Activated CD4-positive, alpha-beta T cell treated with anti-CD3 and anti-CD28 coated beads, Interleukin-2, amount 10 ng/mL, durations not matched to agents 24 days and 14 days (primary cell): ENCODE results near the gene JAZF1. TPM values are rescaled to one million over a fixed set of nuclear protein-coding genes. Genes with fewer than 3 reads are reported as not detected.
A peak's percentile ranks its signal among the peaks of the same experiment; 100 is the strongest.

Experiments used
- DNase-seq: peaks from one replicate; pipeline ENCODE4 v3.0.0; 2022
- H3K27ac Mint-ChIP-seq: one replicate; pipeline ENCODE4 v1.8.0; 2022; ENCODE audit warnings: mild to moderate bottlenecking, mixed read lengths
- H3K27me3 Mint-ChIP-seq: one replicate; pipeline ENCODE4 v1.8.0; 2022; ENCODE audit warnings: mixed read lengths
- H3K36me3 Mint-ChIP-seq: one replicate; pipeline ENCODE4 v1.8.0; 2022; ENCODE audit warnings: low read depth, mild to moderate bottlenecking, mixed read lengths
- H3K4me1 Mint-ChIP-seq: one replicate; pipeline ENCODE4 v1.8.0; 2021; ENCODE audit warnings: mixed read lengths
- H3K4me3 Mint-ChIP-seq: one replicate; pipeline ENCODE4 v1.8.0; 2022; ENCODE audit warnings: mild to moderate bottlenecking, moderate library complexity, mixed read lengths
- H3K9me3 Mint-ChIP-seq: one replicate; pipeline ENCODE4 v1.8.0; 2021; ENCODE audit warnings: mixed read lengths
- intact Hi-C: fragments of 100-400 bp; cut with micrococcal nuclease; formaldehyde crosslinking; loops from one replicate; pipeline ENCODE4 v1.15.1; 2023
- total RNA-seq: library from RNA; stranded (reverse); gene quantifications from 2 replicates; pipeline ENCODE4 v1.2.3, GENCODE V29; 2022

The JAZF1 gene
- total RNA-seq, 1 donor from 2014 or later = 4.2 TPM

DNA sequence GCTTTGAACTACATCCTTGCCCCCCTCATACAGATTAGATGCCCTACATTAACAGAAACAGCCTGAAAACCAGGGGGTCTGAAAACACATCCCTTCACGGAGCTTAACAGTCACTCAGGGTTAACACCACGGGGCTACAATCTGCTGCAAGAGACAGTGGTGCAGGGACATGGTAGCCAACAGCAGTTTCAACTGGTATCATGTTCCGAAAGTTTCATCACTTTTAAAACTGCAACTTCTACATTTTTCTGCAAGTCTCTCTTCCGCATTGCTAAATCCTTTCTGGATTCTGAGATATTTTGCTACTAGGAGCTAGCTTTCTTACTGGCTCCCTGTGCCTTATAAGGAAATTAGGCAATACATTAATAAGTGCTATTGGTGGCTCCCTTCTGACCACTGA, 92.6 kb downstream of the JAZF1 start:
- Mint-ChIP-seq H3K4me1 (peaks cover 2% of the 10 kb centered on the region), H3K9me3 (no peaks in the 10 kb centered on the region), H3K36me3 (no peaks in the 10 kb centered on the region), H3K27me3 (peaks cover 8% of the 10 kb centered on the region), H3K4me3 (no peak overlapping the region), H3K27ac (no peak overlapping the region)
- no peak for DNase-seq
- intact Hi-C loops = no loop called here

DNA sequence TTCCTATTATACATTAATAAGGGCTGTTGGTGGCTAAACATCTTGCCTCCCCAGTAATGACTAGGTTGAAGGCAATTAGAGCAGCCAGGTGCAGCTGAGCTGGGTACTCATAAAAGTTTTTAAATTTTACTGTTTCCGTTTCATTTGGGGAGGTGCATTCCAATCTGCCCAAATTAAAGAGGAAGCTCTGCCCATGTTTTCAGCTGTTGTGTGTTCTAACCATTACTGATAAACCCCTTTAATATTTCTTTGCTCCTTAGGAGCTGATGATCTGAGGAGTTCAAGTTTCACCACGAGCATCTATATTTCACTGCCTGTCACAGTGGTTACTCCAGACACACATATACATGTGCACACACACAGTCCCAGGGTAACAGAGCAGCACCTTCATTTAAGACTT, 94.4 kb downstream of the JAZF1 start:
- no peak for DNase-seq
- H3K4me1 Mint-ChIP-seq = peaks cover 2% of the 10 kb centered on the region
- no peak overlapping the region for H3K4me3 Mint-ChIP-seq
- intact Hi-C loops = no loop called here
- H3K27me3 Mint-ChIP-seq = peaks cover 8% of the 10 kb centered on the region
- no peaks in the 10 kb centered on the region for H3K36me3 Mint-ChIP-seq
- H3K27ac Mint-ChIP-seq = no peak overlapping the region
- no peaks in the 10 kb centered on the region for H3K9me3 Mint-ChIP-seq

DNA sequence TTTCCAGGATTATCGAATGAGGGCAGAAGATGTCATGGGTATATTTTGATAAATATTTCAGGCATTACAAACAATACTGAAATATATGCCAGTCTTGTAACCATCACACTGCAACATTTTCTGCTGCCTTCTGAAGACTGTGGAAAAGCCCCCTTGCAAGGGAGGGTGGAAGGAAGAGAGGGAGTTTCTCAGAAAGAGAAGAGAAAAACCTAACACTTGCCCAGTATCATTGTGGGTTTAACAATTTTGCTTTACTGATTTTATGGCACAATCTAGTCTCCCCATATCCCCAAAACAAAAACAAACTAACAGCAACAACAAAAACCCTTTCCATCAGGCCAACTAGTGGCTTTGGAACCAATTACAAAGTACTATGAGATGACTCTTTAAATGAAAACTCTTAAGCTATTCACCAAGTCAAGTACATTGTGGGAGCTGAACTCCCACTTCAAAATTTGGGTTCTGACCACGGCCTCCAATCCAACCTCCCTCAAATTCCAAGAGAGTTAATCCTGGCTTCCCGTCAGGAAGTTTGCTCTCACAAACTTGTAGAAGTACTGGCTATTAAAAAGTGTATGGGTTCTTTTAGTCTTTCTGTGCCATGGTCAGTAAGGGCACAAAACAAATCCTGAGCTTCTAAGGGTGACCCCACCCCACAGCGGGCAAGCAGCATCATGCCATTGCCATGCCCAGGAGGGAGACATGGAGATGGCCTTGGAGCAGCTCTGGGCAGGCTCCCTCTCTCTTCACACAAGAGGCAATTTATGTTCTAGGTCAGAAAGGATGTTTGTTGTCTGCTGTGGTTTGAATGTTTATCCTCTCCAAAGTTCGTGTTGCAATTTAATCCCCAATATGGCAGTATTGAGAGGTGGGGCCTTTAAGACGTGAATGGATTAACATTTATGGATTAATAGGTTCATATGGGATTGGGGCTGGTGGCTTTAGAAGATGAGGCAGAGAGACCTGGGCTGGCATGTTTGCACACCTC, 96.3 kb downstream of the JAZF1 start:
- Mint-ChIP-seq H3K36me3 (no peaks in the 10 kb centered on the region), H3K4me3 (no peak overlapping the region), H3K27ac (no peak overlapping the region), H3K4me1 (peaks cover 2% of the 10 kb centered on the region), H3K27me3 (peaks cover 8% of the 10 kb centered on the region), H3K9me3 (no peaks in the 10 kb centered on the region)
- intact Hi-C loops = no loop called here
- DNase-seq = no peak

DNA sequence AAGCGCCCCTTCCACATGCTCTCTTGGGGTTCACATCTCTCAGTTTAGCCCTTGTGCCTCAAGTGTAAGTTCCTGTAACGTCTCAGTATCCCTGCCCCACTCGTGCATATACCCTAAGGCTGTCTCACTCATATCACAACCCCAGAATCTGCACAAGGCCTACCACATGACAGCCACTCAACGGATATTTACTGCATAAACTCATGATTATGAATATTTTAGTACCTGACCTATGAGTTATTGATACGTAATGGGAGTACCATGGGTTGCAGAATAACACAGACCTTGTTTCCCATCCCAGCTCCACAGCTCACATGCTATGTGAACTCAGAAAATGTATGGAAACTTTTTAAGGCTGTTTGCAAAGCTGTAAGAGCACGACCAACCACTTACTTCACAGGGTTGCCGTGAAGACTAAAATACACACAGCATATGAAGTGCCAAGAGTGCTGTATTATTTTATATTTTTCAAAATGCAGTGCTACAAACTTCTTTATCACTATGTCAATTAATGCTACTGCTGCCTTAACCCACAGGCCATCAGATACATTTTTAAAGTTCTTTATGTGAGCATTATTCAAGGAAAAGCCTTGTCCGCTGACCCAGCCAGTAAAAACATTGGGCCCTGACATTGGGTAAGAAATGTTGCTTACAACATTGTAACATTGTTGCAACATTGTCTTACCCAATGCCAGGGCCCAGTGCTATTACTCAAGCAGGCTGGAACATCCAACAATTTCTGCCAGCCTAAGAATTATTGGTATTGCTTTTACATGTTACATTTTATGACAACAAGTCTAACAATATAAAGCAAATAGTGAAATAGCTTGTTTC, 97.2 kb downstream of the JAZF1 start:
- H3K36me3 Mint-ChIP-seq = no peaks in the 10 kb centered on the region
- intact Hi-C loops = no loop called here
- no peaks in the 10 kb centered on the region for H3K9me3 Mint-ChIP-seq
- H3K27me3 Mint-ChIP-seq = peaks cover 8% of the 10 kb centered on the region
- H3K4me3 Mint-ChIP-seq = no peak overlapping the region
- H3K4me1 Mint-ChIP-seq = no peaks in the 10 kb centered on the region
- no peak overlapping the region for H3K27ac Mint-ChIP-seq
- DNase-seq = no peak

DNA sequence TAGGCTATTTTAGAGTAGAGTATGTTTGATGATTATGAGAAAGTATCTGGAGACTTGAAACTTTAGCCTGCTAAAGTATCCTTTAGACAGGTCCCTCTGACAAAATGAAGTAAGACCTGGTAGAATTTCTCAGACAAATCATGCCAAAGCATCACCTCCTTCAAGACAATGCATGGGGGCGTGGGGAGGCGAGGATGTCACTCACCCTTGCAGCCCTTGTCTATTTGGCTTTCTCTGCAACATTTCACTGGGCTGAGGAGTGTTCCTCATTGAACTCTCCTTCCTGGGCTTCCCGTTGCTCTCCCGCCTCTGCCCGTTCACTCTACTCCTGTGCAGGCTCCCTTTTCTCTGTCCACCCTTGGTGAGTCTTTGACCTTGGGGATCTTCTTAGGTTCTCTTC, 98.5 kb downstream of the JAZF1 start:
- no peak for DNase-seq
- no peaks in the 10 kb centered on the region for H3K9me3 Mint-ChIP-seq
- intact Hi-C loops = no loop called here
- peaks cover 5% of the 10 kb centered on the region for H3K27me3 Mint-ChIP-seq
- H3K4me1 Mint-ChIP-seq = no peaks in the 10 kb centered on the region
- H3K36me3 Mint-ChIP-seq = no peaks in the 10 kb centered on the region
- H3K27ac Mint-ChIP-seq = no peak overlapping the region
- no peak overlapping the region for H3K4me3 Mint-ChIP-seq

DNA sequence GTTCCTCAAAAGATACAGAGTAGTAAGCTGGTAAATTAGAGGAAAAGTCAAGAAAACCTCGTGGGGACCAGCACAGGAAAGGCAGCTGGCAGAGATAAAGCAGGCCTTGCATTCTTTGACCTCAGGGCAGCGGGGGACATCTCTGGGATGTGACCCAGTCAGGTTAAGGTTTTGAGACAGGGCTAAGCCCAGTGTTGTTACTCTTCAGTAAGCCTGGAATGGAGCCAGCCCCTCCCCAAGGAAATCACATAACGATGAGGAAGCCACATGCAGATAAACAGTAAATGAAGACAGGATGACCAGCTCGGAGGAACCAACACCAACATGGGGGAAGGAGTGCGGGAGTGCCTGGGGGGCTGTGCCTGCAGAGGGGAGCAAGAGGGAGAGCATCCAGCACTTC, 99.6 kb downstream of the JAZF1 start:
- intact Hi-C loops = no loop called here
- Mint-ChIP-seq H3K27ac (no peak overlapping the region), H3K4me1 (no peaks in the 10 kb centered on the region), H3K36me3 (no peaks in the 10 kb centered on the region), H3K4me3 (no peak overlapping the region), H3K9me3 (no peaks in the 10 kb centered on the region), H3K27me3 (peaks cover 2% of the 10 kb centered on the region)
- no peak for DNase-seq

DNA sequence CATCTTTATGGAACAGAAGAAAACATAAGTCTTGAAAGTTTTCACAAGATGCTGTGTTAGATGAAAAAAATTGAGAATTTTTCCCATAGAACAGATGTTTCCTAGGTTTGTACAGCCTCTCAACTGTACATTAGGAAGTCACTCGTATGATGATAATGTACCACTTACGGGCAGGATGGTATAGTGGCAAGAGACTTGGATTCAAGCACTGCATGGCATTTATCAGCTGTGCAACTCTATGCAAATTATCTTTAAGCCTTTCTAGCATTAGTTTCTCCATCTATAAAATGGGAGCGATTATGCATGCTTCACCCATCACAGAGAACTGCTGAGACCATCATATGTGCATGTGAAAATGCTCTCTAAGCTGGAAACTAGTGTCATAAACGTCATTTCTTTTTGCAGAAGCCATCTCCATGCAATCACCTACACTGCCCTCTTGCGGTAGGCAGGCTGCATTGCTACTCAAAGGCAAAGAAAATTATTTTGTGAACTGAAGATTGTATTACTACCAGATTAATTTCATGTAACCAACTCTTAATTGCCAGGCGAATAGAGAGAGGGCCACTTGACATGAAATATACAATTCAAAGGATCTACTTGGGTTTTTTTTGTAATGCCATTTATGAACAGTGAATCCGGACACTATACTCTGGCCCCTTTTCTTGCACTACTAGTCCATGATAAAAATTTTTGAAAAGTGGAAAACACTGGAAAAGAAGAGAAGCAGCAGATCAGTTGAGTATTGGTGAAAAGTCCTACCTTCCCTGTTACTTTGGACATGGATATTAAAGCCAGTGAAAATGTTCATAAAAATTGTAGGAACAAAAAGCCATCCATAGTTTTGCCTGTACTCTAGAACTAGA, 102.3 kb downstream of the JAZF1 start:
- Mint-ChIP-seq H3K9me3 (no peaks in the 10 kb centered on the region), H3K4me1 (no peaks in the 10 kb centered on the region), H3K36me3 (no peaks in the 10 kb centered on the region), H3K27me3 (peaks cover 7% of the 10 kb centered on the region), H3K27ac (no peak overlapping the region), H3K4me3 (no peak overlapping the region)
- DNase-seq = peak; percentile 81
- intact Hi-C loops = loop anchor here (2.0 kb wide), 1 partner anchor 881 kb away; no protein-coding TSS in a partner anchor

DNA sequence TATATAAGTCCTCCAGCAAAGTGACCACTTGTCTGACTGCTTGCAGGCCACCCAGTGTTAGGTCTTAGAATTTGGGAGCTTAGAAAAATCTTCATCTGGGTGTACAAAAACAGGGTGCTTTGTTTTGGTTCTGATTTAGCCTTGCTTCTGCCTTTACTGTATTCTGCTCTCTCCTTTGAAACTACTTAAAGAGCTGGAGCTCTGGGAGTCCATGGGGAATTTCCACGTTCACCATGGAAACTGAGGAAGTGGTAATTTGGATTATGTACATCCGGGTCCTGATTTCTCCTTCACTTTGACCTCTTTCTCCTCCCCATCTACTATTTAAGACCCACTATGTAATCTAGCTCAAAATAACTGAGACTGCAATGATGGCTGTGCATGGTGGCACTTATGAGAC, 103.0 kb downstream of the JAZF1 start:
- Mint-ChIP-seq H3K27ac (no peak overlapping the region), H3K4me1 (no peaks in the 10 kb centered on the region), H3K36me3 (no peaks in the 10 kb centered on the region), H3K9me3 (no peaks in the 10 kb centered on the region), H3K4me3 (no peak overlapping the region), H3K27me3 (peaks cover 11% of the 10 kb centered on the region)
- DNase-seq = no peak
- intact Hi-C loops = loop anchor here (2.0 kb wide), 1 partner anchor 881 kb away; no protein-coding TSS in a partner anchor

DNA sequence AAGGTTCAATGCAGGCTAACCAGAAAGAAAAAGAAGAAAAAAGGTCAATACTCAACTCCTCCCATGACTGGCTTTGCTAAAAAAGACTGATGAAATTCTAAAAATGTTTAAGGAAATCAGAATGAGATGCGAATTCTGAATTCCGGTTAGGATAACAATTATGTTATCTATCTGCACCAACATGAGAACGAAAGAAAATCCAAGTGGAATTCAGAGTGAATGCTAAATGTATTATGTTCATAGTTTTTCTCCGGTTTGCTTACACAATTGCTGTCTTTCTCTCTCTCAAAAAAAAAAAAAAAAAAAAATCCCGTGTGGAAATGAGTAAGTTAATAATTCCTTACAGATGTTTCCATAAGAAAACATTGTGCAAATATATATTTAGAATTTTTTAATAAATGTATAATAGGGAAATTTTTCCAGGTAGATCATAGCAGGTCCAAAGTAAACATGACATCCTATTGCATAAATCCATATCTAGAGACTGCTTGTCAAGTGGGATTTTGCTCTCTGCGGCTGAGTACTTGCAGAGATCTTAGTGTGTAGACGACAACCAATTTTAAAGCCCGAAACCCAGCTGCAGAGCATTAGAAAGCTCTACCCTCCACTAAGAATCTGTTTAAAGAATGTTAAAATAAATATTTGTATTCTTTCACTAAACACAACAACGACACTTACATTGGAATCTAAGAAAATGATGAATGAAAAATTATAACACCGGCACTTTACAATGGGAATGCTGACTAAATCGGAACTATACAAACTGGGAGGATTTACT, 104.0 kb downstream of the JAZF1 start:
- no peak overlapping the region for H3K27ac Mint-ChIP-seq
- peaks cover 12% of the 10 kb centered on the region for H3K27me3 Mint-ChIP-seq
- H3K4me1 Mint-ChIP-seq = no peaks in the 10 kb centered on the region
- no peak overlapping the region for H3K4me3 Mint-ChIP-seq
- no peaks in the 10 kb centered on the region for H3K36me3 Mint-ChIP-seq
- no peaks in the 10 kb centered on the region for H3K9me3 Mint-ChIP-seq
- no peak for DNase-seq
- intact Hi-C loops = no loop called here

DNA sequence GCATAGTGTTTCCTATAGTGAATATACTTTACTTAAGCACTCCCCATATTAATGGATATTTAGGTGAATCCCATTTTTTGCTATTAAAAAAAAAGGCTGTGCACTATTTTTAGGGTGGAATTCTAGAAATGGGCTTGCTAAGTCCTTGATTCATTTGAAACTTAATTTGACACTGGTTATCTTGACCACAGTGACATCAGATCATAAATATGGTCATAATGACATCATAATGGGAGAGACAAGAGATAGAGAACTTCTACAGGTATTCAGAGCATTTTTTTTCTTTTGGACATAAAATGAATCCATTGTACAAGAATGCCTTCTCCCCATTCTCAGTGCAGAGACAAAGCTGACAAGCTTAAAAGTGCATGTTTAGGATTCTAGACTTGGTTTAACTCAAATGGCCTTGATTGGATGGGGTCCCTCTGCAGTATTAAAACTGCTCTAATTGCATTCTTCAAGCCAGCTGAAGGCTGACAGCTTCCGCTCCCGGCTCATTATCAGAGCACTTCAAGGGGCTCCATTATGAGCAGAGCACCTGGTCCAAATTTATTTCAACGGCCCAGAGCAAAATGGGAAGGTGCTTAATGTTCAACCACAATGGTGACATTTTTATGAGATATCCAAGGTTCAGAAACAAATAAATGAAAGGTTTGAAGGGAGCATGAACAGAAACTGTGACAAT, 104.8 kb downstream of the JAZF1 start:
- H3K4me1 Mint-ChIP-seq = no peaks in the 10 kb centered on the region
- peaks cover 13% of the 10 kb centered on the region for H3K27me3 Mint-ChIP-seq
- no peak overlapping the region for H3K4me3 Mint-ChIP-seq
- no peaks in the 10 kb centered on the region for H3K36me3 Mint-ChIP-seq
- intact Hi-C loops = no loop called here
- no peak for DNase-seq
- no peaks in the 10 kb centered on the region for H3K9me3 Mint-ChIP-seq
- H3K27ac Mint-ChIP-seq = no peak overlapping the region

DNA sequence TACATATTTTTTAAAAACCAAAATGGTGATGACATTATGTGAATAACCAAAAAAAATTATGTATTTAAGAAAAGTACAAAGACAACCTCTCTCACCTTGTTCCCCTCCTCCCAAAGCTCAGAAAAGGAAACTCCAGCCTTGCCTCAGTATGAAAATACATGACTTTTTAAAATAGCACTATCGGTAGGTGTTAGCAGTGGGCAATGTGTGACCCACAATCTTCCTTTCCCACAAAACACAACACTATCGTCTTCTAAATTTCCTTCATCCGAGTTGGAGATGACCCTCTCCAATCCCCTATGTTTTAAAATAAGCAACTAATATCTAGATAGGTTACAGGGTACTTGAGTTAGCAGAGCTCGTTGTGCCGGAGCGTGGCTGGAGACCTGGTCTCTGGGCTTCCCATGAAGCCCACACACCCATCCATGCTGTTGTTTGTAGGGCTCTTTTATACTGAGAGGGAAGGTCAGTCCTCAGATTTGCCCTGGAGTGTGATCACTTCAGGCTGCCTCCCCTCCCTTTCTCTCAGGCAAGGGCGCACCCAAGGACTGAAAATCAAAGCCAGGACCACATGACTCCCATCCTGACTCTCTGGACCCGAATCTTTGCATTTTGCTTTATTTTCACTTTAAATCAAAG, 107.6 kb downstream of the JAZF1 start:
- intact Hi-C loops = no loop called here
- Mint-ChIP-seq H3K9me3 (no peaks in the 10 kb centered on the region), H3K27ac (no peak overlapping the region), H3K4me3 (no peak overlapping the region), H3K27me3 (peaks cover 13% of the 10 kb centered on the region), H3K4me1 (no peaks in the 10 kb centered on the region), H3K36me3 (no peaks in the 10 kb centered on the region)
- no peak for DNase-seq

DNA sequence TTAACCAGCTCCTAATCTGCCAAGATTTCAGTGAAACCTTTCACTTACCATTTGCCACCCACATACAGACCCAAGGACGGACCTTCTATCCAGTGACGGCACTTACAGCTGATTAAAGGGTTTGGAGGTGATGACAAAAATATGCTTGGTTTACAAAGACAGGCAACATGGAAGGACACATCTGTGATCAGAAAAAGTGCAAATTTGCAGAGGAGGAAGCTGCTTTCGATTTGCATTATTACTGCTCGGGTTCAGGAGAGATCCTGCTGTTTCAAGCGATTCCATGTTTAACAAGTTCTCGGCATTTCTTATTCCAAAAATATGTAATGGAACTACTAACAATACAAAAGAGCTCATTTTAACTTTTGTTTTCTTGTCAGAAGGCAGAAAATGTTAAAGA, 109.0 kb downstream of the JAZF1 start:
- H3K4me1 Mint-ChIP-seq = no peaks in the 10 kb centered on the region
- no peak for DNase-seq
- H3K9me3 Mint-ChIP-seq = no peaks in the 10 kb centered on the region

More for the DNA sequence above, 109.0 kb downstream of the JAZF1 start:
- Mint-ChIP-seq H3K36me3 (no peaks in the 10 kb centered on the region), H3K27ac (no peak overlapping the region), H3K27me3 (peaks cover 13% of the 10 kb centered on the region), H3K4me3 (no peak overlapping the region)
- intact Hi-C loops = no loop called here
